ENCODE data around the gene TMTC2.

Gene TMTC2

GRCh38 chr12:82694276-82694675 lies 7.6 kb downstream of the TMTC2 start:
- Histone ChIP-seq H3K27me3 (ENCODE audit: insufficient read depth, low read length) (no peaks in the 10 kb centered on the region), H3K36me3 (ENCODE audit: insufficient read depth, low read length) (peaks cover 12% of the 10 kb centered on the region), H2AFZ (ENCODE audit: low read length) (no peak overlapping the region), H3K79me2 (ENCODE audit: insufficient read depth, low read length) (no peaks in the 10 kb centered on the region), H3F3A (ENCODE audit: insufficient read depth, low read length) (no peaks in the 10 kb centered on the region), H3K27ac (ENCODE audit: low read depth, low read length, poor library complexity, severe bottlenecking) (no peak overlapping the region), H3K9me2 (ENCODE audit: low read depth, low read length) (no peaks in the 10 kb centered on the region), H3K9ac (ENCODE audit: low read length) (no peak overlapping the region), H4K20me1 (ENCODE audit: insufficient read depth, low read length) (no peaks in the 10 kb centered on the region), H3K4me3 (ENCODE audit: low read depth, low read length, poor library complexity, severe bottlenecking) (no peak overlapping the region), H3K4me2 (ENCODE audit: low read length) (no peak overlapping the region), H3K9me3 (ENCODE audit: low read length) (no peaks in the 10 kb centered on the region), H3K4me1 (ENCODE audit: insufficient read depth, low read length, severe bottlenecking) (peaks cover 10% of the 10 kb centered on the region)
- TF ChIP-seq, protein P1, sequence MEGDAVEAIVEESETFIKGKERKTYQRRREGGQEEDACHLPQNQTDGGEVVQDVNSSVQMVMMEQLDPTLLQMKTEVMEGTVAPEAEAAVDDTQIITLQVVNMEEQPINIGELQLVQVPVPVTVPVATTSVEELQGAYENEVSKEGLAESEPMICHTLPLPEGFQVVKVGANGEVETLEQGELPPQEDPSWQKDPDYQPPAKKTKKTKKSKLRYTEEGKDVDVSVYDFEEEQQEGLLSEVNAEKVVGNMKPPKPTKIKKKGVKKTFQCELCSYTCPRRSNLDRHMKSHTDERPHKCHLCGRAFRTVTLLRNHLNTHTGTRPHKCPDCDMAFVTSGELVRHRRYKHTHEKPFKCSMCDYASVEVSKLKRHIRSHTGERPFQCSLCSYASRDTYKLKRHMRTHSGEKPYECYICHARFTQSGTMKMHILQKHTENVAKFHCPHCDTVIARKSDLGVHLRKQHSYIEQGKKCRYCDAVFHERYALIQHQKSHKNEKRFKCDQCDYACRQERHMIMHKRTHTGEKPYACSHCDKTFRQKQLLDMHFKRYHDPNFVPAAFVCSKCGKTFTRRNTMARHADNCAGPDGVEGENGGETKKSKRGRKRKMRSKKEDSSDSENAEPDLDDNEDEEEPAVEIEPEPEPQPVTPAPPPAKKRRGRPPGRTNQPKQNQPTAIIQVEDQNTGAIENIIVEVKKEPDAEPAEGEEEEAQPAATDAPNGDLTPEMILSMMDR (IDR thresholded peaks at IDR 0.05; ENCODE audit: low read length), result no peak
- TF ChIP-seq EZH2 (IDR thresholded peaks at IDR 0.05; ENCODE audit: borderline replicate concordance, low read length), result no peak

- Histone ChIP-seq H3K27me3 (ENCODE audit: insufficient read depth, low read length) (no peaks in the 10 kb centered on the region), H3K36me3 (ENCODE audit: insufficient read depth, low read length) (peaks cover 12% of the 10 kb centered on the region), H2AFZ (ENCODE audit: low read length) (no peak overlapping the region), H3K27ac (ENCODE audit: low read depth, low read length, poor library complexity, severe bottlenecking) (no peak overlapping the region), H4K20me1 (ENCODE audit: insufficient read depth, low read length) (no peaks in the 10 kb centered on the region), H3K9ac (ENCODE audit: low read length) (no peak overlapping the region), H3F3A (ENCODE audit: insufficient read depth, low read length) (no peaks in the 10 kb centered on the region), H3K4me3 (ENCODE audit: low read depth, low read length, poor library complexity, severe bottlenecking) (no peak overlapping the region), H3K4me1 (ENCODE audit: insufficient read depth, low read length, severe bottlenecking) (peaks cover 3% of the 10 kb centered on the region), H3K79me2 (ENCODE audit: insufficient read depth, low read length) (no peaks in the 10 kb centered on the region), H3K9me2 (ENCODE audit: low read depth, low read length) (no peaks in the 10 kb centered on the region), H3K9me3 (ENCODE audit: low read length) (no peaks in the 10 kb centered on the region), H3K4me2 (ENCODE audit: low read length) (no peak overlapping the region)
- TF ChIP-seq, protein P1 (IDR thresholded peaks at IDR 0.05; ENCODE audit: low read length), result no peak
- TF ChIP-seq EZH2 (IDR thresholded peaks at IDR 0.05; ENCODE audit: borderline replicate concordance, low read length), result no peak
Measured at GRCh38 chr12:82694970-82695369, 8.3 kb downstream of the TMTC2 start.

DNA sequence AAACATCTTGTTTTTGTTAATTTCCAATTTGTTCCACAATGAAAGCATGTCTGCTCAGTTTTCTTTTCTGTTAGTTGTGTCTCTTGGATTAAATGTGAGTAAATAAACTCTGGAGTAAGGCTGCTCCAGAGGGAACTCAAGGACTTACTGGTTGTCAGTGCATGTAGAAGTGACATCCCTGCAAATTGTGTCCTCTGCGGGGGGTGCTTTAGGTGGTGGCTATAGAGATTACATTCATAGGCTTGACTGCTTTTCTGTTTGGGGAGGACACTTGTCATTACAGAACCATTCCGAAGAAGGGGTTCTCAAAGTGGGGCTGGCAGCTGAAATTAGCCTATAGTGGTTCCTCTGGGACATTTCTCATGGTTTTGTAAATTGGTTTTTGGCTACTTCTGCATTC lies 8.8 kb downstream of the TMTC2 start:
- H3K27me3 ChIP-seq (ENCODE audit: insufficient read depth, low read length), result no peaks in the 10 kb centered on the region
- H2AFZ ChIP-seq (ENCODE audit: low read length), result no peak overlapping the region
- peaks cover 12% of the 10 kb centered on the region for H3K36me3 ChIP-seq (ENCODE audit: insufficient read depth, low read length)
- H3K9ac ChIP-seq (ENCODE audit: low read length), result no peak overlapping the region
- H3K9me3 ChIP-seq (ENCODE audit: low read length), result no peaks in the 10 kb centered on the region
- no peaks in the 10 kb centered on the region for H3F3A ChIP-seq (ENCODE audit: insufficient read depth, low read length)
- H3K4me3 ChIP-seq (ENCODE audit: low read depth, low read length, poor library complexity, severe bottlenecking), result no peak overlapping the region
- no peak overlapping the region for H3K4me2 ChIP-seq (ENCODE audit: low read length)
- H4K20me1 ChIP-seq (ENCODE audit: insufficient read depth, low read length), result no peaks in the 10 kb centered on the region
- H3K79me2 ChIP-seq (ENCODE audit: insufficient read depth, low read length), result no peaks in the 10 kb centered on the region
- TF ChIP-seq, protein P1 (IDR thresholded peaks at IDR 0.05; ENCODE audit: low read length), result no peak
- TF ChIP-seq EZH2 (IDR thresholded peaks at IDR 0.05; ENCODE audit: borderline replicate concordance, low read length), result no peak
- H3K9me2 ChIP-seq (ENCODE audit: low read depth, low read length), result no peaks in the 10 kb centered on the region
- no peaks in the 10 kb centered on the region for H3K4me1 ChIP-seq (ENCODE audit: insufficient read depth, low read length, severe bottlenecking)
- H3K27ac ChIP-seq (ENCODE audit: low read depth, low read length, poor library complexity, severe bottlenecking), result no peak overlapping the region
